ENCODE data around the gene DMRT2. TPM values are rescaled to one million over a fixed set of nuclear protein-coding genes. Genes with fewer than 3 reads are reported as not detected.

Gene DMRT2
- total RNA-seq, 3 donors from 2014 or later, result 1.3 to 16.0 (median 5.2) TPM

GRCh38 chr9:1051210-1051583 lies 1.0 kb downstream of the DMRT2 start:
- TF ChIP-seq CTCF (IDR thresholded peaks at IDR 0.05) (no peak), POLR2A (IDR thresholded peaks at IDR 0.05) (no peak), POLR2AphosphoS5 (IDR thresholded peaks at IDR 0.05) (no peak)
- H3K9me3 ChIP-seq, result no peaks in the 10 kb centered on the region
- peak overlapping the region in 1 of 2 donors; percentile 83 for H3K27ac ChIP-seq
- H3K36me3 ChIP-seq, result no peaks in the 10 kb centered on the region
- intact Hi-C loops (cut with DNase I; ENCODE audit: low total_unique reads), result no loop called here
- no peak for DNase-seq (ENCODE audit: low spot score in 2 of 2)
- H3K27me3 ChIP-seq, result peaks cover 4 to 78% of the 10 kb centered on the region in 2 donors
- peak overlapping the region; percentile 51 to 74 (median 56) for H3K4me3 ChIP-seq
- H3K4me1 ChIP-seq, result peaks cover 7 to 22% of the 10 kb centered on the region in 2 donors

- H3K27ac ChIP-seq, result peak overlapping the region in 1 of 2 donors; percentile 83
- TF ChIP-seq POLR2AphosphoS5 (IDR thresholded peaks at IDR 0.05) (peak in 1 of 3 donors; percentile 9), CTCF (IDR thresholded peaks at IDR 0.05) (peak in 1 of 3 donors; percentile 9), POLR2A (IDR thresholded peaks at IDR 0.05) (no peak)
- H3K36me3 ChIP-seq, result no peaks in the 10 kb centered on the region
- intact Hi-C loops (cut with DNase I; ENCODE audit: low total_unique reads), result no loop called here
- peaks cover 4 to 77% of the 10 kb centered on the region in 2 donors for H3K27me3 ChIP-seq
- peak overlapping the region; percentile 51 to 74 (median 56) for H3K4me3 ChIP-seq
- H3K4me1 ChIP-seq, result peaks cover 7 to 22% of the 10 kb centered on the region in 2 donors
- no peaks in the 10 kb centered on the region for H3K9me3 ChIP-seq
- no peak for DNase-seq (ENCODE audit: low spot score in 2 of 2)
These were observed 1.6 kb downstream of the DMRT2 start for GRCh38 chr9:1051584-1052275.

- Histone ChIP-seq H3K27ac (no peak overlapping the region), H3K27me3 (peaks cover 4 to 68% of the 10 kb centered on the region in 2 donors), H3K36me3 (no peaks in the 10 kb centered on the region), H3K9me3 (no peaks in the 10 kb centered on the region), H3K4me3 (peak overlapping the region; percentile 51 to 74 (median 56)), H3K4me1 (peaks cover 7 to 17% of the 10 kb centered on the region in 2 donors)
- TF ChIP-seq POLR2AphosphoS5 (IDR thresholded peaks at IDR 0.05), result no peak
- no peak for TF ChIP-seq CTCF (IDR thresholded peaks at IDR 0.05)
- no peak for TF ChIP-seq POLR2A (IDR thresholded peaks at IDR 0.05)
- DNase-seq (ENCODE audit: low spot score in 2 of 2), result no peak
- intact Hi-C loops (cut with DNase I; ENCODE audit: low total_unique reads), result no loop called here
These were observed 2.5 kb downstream of the DMRT2 start for GRCh38 chr9:1052365-1053281.

- H3K36me3 ChIP-seq, result no peaks in the 10 kb centered on the region
- intact Hi-C loops (cut with DNase I; ENCODE audit: low total_unique reads), result no loop called here
- DNase-seq (ENCODE audit: low spot score in 2 of 2), result no peak
- peaks cover 7 to 15% of the 10 kb centered on the region in 2 donors for H3K4me1 ChIP-seq
- H3K9me3 ChIP-seq, result no peaks in the 10 kb centered on the region
- H3K27me3 ChIP-seq, result peaks cover 4 to 62% of the 10 kb centered on the region in 2 donors
- TF ChIP-seq POLR2A (IDR thresholded peaks at IDR 0.05), result no peak
- H3K4me3 ChIP-seq, result peak overlapping the region in 1 of 3 donors; percentile 56
- H3K27ac ChIP-seq, result no peak overlapping the region
These were observed 3.1 kb downstream of the DMRT2 start for GRCh38 chr9:1053282-1053621.

GRCh38 chr9:1053986-1054425 lies 3.8 kb downstream of the DMRT2 start:
- Histone ChIP-seq H3K4me1 (peaks cover 7 to 15% of the 10 kb centered on the region in 2 donors), H3K27me3 (peaks cover 4 to 55% of the 10 kb centered on the region in 2 donors), H3K4me3 (no peak overlapping the region), H3K9me3 (no peaks in the 10 kb centered on the region), H3K27ac (no peak overlapping the region), H3K36me3 (no peaks in the 10 kb centered on the region)
- intact Hi-C loops (cut with DNase I; ENCODE audit: low total_unique reads), result no loop called here
- DNase-seq (ENCODE audit: low spot score in 2 of 2), result no peak
- TF ChIP-seq CTCF (IDR thresholded peaks at IDR 0.05), result no peak
- no peak for TF ChIP-seq POLR2A (IDR thresholded peaks at IDR 0.05)
- no peak for TF ChIP-seq POLR2AphosphoS5 (IDR thresholded peaks at IDR 0.05)
